ENCODE results near the gene CACNB4. TPM values are rescaled to one million over a fixed set of nuclear protein-coding genes. Genes with fewer than 3 reads are reported as not detected.

CACNB4 gene
- total and polyA plus RNA-seq, 2 of the 4 experiments (the other 2 are of a cell fraction) = 0.12 to 0.36 TPM

DNA sequence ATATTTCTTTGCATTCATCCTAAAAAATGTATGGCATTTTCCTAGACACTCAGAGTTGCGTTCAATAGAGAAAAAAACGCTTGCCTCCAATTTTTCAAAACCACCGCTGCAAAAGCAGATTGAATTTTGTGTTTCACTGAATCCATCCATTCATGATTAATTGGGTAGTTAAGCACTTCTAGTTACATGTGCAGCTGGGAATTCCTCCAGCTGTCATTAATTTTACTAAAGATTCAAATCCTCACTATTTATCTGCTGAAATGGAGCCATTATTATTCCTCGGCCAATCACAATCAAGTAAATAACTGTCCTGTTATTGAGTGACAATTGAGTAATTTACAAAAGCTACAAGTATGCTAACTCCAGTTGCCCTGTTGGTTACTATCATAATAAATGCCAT, 194.8 kb downstream of the CACNB4 start:
- no peak overlapping the region for H3K4ac ChIP-seq (ENCODE audit: low read depth, low read length)
- H3K14ac ChIP-seq (replicated peaks; ENCODE audit: low read depth, low read length) = no peak overlapping the region
- no peak overlapping the region for H2AFZ ChIP-seq (replicated peaks; ENCODE audit: low read length, poor library complexity)
- no peaks in the 10 kb centered on the region for H3K36me3 ChIP-seq (ENCODE audit: control insufficient read depth, insufficient read depth, low read length)
- no peak overlapping the region for H2BK20ac ChIP-seq (ENCODE audit: low read depth, low read length)
- H4K8ac ChIP-seq (ENCODE audit: low read depth in 2 of 2, low read length in 2 of 2) = no peak overlapping the region
- H3K9me1 ChIP-seq (ENCODE audit: insufficient read depth, low read length) = no peaks in the 10 kb centered on the region
- no peak for ATAC-seq (ENCODE audit: low read depth)
- no peaks in the 10 kb centered on the region for H3K4me1 ChIP-seq (ENCODE audit: control insufficient read depth, insufficient read depth, low read length)
- no peak overlapping the region for H3K9ac ChIP-seq (ENCODE audit: low read depth, low read length)
- H3K4me3 ChIP-seq (ENCODE audit: insufficient read depth, low read depth, low read length) = no peak overlapping the region
- H3K9me3 ChIP-seq (ENCODE audit: control insufficient read depth, insufficient read depth, low read length) = no peaks in the 10 kb centered on the region
- no peaks in the 10 kb centered on the region for H3K27me3 ChIP-seq (ENCODE audit: control insufficient read depth, insufficient read depth, low read length)
- intact Hi-C loops (cut with micrococcal nuclease) = no loop called here
- ChIA-PET POLR2A (ENCODE audit: unreplicated experiment) (no interaction called here), CTCF (no interaction called here)
- H3K23ac ChIP-seq (ENCODE audit: low read depth, low read length) = no peak overlapping the region
- DNase-seq = no peak
- BruUV-seq (replicated peaks) = no TSS peak
- no peak overlapping the region for H2BK5ac ChIP-seq (ENCODE audit: low read depth, low read length, poor library complexity, severe bottlenecking)
- no peak overlapping the region for H4K5ac ChIP-seq (ENCODE audit: low read depth, low read length)
- no peak overlapping the region for H3K18ac ChIP-seq (ENCODE audit: low read depth, low read length)
- H2BK120ac ChIP-seq (ENCODE audit: low read depth, low read length) = no peak overlapping the region
- H3K79me1 ChIP-seq (ENCODE audit: low read depth in 1 of 2, low read length in 2 of 2) = no peaks in the 10 kb centered on the region
- H3K27ac ChIP-seq (ENCODE audit: insufficient read depth, low read length) = no peak overlapping the region
- in situ Hi-C loops (cut with MboI; ENCODE audit: low sequenced_read_pairs) = no loop called here
- no CpG with 5 or more reads among the region's 4 CpGs for WGBS, 2 experiments (ENCODE audit: extremely low coverage in 2 of 2, insufficient read length in 1 of 2)
- H4K91ac ChIP-seq (ENCODE audit: insufficient read depth, low read depth, low read length) = no peak overlapping the region
- TF ChIP-seq, protein P1, sequence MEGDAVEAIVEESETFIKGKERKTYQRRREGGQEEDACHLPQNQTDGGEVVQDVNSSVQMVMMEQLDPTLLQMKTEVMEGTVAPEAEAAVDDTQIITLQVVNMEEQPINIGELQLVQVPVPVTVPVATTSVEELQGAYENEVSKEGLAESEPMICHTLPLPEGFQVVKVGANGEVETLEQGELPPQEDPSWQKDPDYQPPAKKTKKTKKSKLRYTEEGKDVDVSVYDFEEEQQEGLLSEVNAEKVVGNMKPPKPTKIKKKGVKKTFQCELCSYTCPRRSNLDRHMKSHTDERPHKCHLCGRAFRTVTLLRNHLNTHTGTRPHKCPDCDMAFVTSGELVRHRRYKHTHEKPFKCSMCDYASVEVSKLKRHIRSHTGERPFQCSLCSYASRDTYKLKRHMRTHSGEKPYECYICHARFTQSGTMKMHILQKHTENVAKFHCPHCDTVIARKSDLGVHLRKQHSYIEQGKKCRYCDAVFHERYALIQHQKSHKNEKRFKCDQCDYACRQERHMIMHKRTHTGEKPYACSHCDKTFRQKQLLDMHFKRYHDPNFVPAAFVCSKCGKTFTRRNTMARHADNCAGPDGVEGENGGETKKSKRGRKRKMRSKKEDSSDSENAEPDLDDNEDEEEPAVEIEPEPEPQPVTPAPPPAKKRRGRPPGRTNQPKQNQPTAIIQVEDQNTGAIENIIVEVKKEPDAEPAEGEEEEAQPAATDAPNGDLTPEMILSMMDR (conservative IDR thresholded peaks at IDR 0.05; ENCODE audit: low read depth, low read length) = no peak
- TF ChIP-seq CHD1 (IDR thresholded peaks at IDR 0.05; ENCODE audit: low read depth, low read length) = no peak
- TF ChIP-seq CEBPB (IDR thresholded peaks at IDR 0.05; ENCODE audit: low read depth, low read length) = no peak
- no peak for TF ChIP-seq SMC3 (IDR thresholded peaks at IDR 0.05; ENCODE audit: low read depth, low read length)
- TF ChIP-seq RFX5 (IDR thresholded peaks at IDR 0.05; ENCODE audit: low read depth, low read length) = no peak
- TF ChIP-seq RAD21 (IDR thresholded peaks at IDR 0.05; ENCODE audit: low read length) = no peak
- TF ChIP-seq MAFK (IDR thresholded peaks at IDR 0.05; ENCODE audit: low read depth, low read length) = no peak
- no peak for TF ChIP-seq POLR2A (IDR thresholded peaks at IDR 0.05; ENCODE audit: low read depth, low read length)
- no peak for TF ChIP-seq BHLHE40 (IDR thresholded peaks at IDR 0.05; ENCODE audit: low read depth, low read length)
- no peak for TF ChIP-seq MXI1 (IDR thresholded peaks at IDR 0.05; ENCODE audit: borderline replicate concordance, low read depth, low read length)
- no peak for TF ChIP-seq FOS (IDR thresholded peaks at IDR 0.05; ENCODE audit: low read depth, low read length)
- TF ChIP-seq, protein P2, sequence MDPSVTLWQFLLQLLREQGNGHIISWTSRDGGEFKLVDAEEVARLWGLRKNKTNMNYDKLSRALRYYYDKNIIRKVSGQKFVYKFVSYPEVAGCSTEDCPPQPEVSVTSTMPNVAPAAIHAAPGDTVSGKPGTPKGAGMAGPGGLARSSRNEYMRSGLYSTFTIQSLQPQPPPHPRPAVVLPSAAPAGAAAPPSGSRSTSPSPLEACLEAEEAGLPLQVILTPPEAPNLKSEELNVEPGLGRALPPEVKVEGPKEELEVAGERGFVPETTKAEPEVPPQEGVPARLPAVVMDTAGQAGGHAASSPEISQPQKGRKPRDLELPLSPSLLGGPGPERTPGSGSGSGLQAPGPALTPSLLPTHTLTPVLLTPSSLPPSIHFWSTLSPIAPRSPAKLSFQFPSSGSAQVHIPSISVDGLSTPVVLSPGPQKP (IDR thresholded peaks at IDR 0.05; ENCODE audit: borderline replicate concordance, low read depth, low read length) = no peak
- TF ChIP-seq, protein P3, sequence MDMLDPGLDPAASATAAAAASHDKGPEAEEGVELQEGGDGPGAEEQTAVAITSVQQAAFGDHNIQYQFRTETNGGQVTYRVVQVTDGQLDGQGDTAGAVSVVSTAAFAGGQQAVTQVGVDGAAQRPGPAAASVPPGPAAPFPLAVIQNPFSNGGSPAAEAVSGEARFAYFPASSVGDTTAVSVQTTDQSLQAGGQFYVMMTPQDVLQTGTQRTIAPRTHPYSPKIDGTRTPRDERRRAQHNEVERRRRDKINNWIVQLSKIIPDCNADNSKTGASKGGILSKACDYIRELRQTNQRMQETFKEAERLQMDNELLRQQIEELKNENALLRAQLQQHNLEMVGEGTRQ (IDR thresholded peaks at IDR 0.05; ENCODE audit: low read depth, low read length) = no peak
- no peaks in the 10 kb centered on the region for H4K20me1 ChIP-seq (ENCODE audit: insufficient read depth, low read length)
- no peak overlapping the region for H2BK15ac ChIP-seq (ENCODE audit: low read depth, low read length)
- H2AK5ac ChIP-seq (ENCODE audit: low read depth, low read length) = no peak overlapping the region
- no peak overlapping the region for H3K4me2 ChIP-seq (ENCODE audit: low read depth, low read length)
- no peak overlapping the region for H2AK9ac ChIP-seq (replicated peaks; ENCODE audit: low read depth, low read length, poor library complexity)
- no peak overlapping the region for H3K56ac ChIP-seq (ENCODE audit: extremely low read depth, insufficient read depth, low read length)
- dilution Hi-C loops (cut with HindIII; ENCODE audit: low sequenced_read_pairs, unreplicated experiment) = no loop called here
